HCT116 (cell line): ENCODE data around the gene EFNB2. TPM values are rescaled to one million over a fixed set of nuclear protein-coding genes. Genes with fewer than 3 reads are reported as not detected.

ENCODE experiments used
- ATAC-seq: fragments of 200-7000 bp; cut with Tn5 transposase; 2 replicates; pipeline ENCODE4 v1.9.1; 2020; ENCODE audit warnings: mild to moderate bottlenecking, moderate library complexity
- BruUV-seq: library from RNA; stranded (reverse); fragments of 400-500 nt; replicated peaks from 2 replicates; lab custom pipeline; 2021; lab: Mats Ljungman, UMichigan
- CTCF ChIA-PET: fragments of 300-600 bp; sonication (Branson Sonifier 250); formaldehyde crosslinking; loops from one replicate; lab custom pipeline; 2021; ENCODE audit warnings: antibody characterized with exemption; lab: Charles Lee
- POLR2A ChIA-PET: fragments of 300-600, 350-600 bp; sonication (Branson Sonifier 250); formaldehyde crosslinking; loops from one replicate; lab custom pipeline; 2021; ENCODE audit warnings: antibody characterized with exemption; lab: Charles Lee
- RAD21 ChIA-PET, 2 experiments: fragments of 300-600 bp; sonication (Branson Sonifier 250); formaldehyde crosslinking; loops; one replicate each; lab custom pipeline; 2023; ENCODE audit warnings: low total read pairs in 2 of 2; ENCODE audit not compliant: uncharacterized antibody in 2 of 2, unreplicated experiment in 2 of 2, low non-redundant PET in 1 of 2; lab: Charles Lee
- DNase-seq: peaks from one replicate; pipeline ENCODE4 v3.0.0-alpha.2; 2010; ENCODE audit warnings: low read depth, low spot score
- H2AFZ ChIP-seq: fragments of 200-600 bp; shearing (Covaris generic), sonication (generic); 2 replicates; pipeline ENCODE4 v1.6.1; 2017; ENCODE audit warnings: low read depth, mixed run types, mixed read lengths, antibody characterized with exemption, low read length; ENCODE audit not compliant: poor library complexity, severe bottlenecking
- H3K27ac ChIP-seq: 2 replicates; pipeline ENCODE4 v1.5.1; 2012; ENCODE audit warnings: low read depth, low read length
- H3K27me3 ChIP-seq: fragments of 200-600 bp; sonication (generic); 2 replicates; pipeline ENCODE4 v1.6.1; 2016; ENCODE audit warnings: mixed run types, low read length, mixed read lengths; ENCODE audit not compliant: insufficient read depth
- H3K36me3 ChIP-seq, 2 experiments: fragments of 200-500 bp in 1 of 2; fragments of 200-600 bp in 1 of 2; sonication (Bioruptor generic) in 1 of 2; sonication (generic) in 1 of 2; 2 replicates each; pipeline versions ENCODE4 v1.5.1 to v1.6.1; 2014 to 2016; ENCODE audit warnings: low read length in 2 of 2, inconsistent platforms in 1 of 2, mixed read lengths in 1 of 2, mixed run types in 1 of 2; ENCODE audit not compliant: insufficient read depth in 2 of 2, control insufficient read depth in 1 of 2
- H3K4me1 ChIP-seq, 2 experiments: fragments of 200-600 bp in 1 of 2; sonication (generic) in 1 of 2; 2 replicates each; pipeline versions ENCODE4 v1.5.1 to v1.6.1; 2012 to 2017; ENCODE audit warnings: low read length in 2 of 2, inconsistent platforms in 1 of 2, mild to moderate bottlenecking in 1 of 2, mixed read lengths in 1 of 2, mixed run types in 1 of 2, moderate library complexity in 1 of 2; ENCODE audit not compliant: insufficient read depth in 2 of 2, control insufficient read depth in 1 of 2
- H3K4me2 ChIP-seq: fragments of 200-600 bp; sonication (generic); 2 replicates; pipeline ENCODE4 v1.6.1; 2017; ENCODE audit warnings: mixed run types, low read length, mixed read lengths
- H3K4me3 ChIP-seq, 2 experiments: fragments of 200-600 bp in 1 of 2; sonication (generic) in 1 of 2; replicated peaks in 1 of 2; 2 replicates each; pipeline ENCODE4 v1.5.1; 2011 to 2016; ENCODE audit warnings: low read length in 2 of 2, control low read depth in 1 of 2, low read depth in 1 of 2, mild to moderate bottlenecking in 1 of 2, mixed read lengths in 1 of 2, mixed run types in 1 of 2
- H3K79me2 ChIP-seq: fragments of 200-600 bp; sonication (generic); 2 replicates; pipeline ENCODE4 v1.6.1; 2017; ENCODE audit warnings: mild to moderate bottlenecking, mixed run types, low read length, moderate library complexity, mixed read lengths; ENCODE audit not compliant: insufficient read depth
- H3K9ac ChIP-seq: fragments of 200-600 bp; sonication (generic); 2 replicates; pipeline ENCODE4 v1.6.1; 2016; ENCODE audit warnings: low read length, mixed read lengths
- H3K9me2 ChIP-seq: fragments of 200-600 bp; sonication (generic), shearing (Covaris generic); 2 replicates; pipeline ENCODE4 v1.6.1; 2017; ENCODE audit warnings: mixed run types, mild to moderate bottlenecking, moderate library complexity; ENCODE audit not compliant: insufficient read depth
- H3K9me3 ChIP-seq, 2 experiments: fragments of 200-500 bp in 1 of 2; fragments of 200-600 bp in 1 of 2; sonication (Bioruptor generic) in 1 of 2; sonication (generic) in 1 of 2; 2 replicates each; pipeline ENCODE4 v1.6.1; 2014 to 2017; ENCODE audit warnings: low read length in 2 of 2, mixed read lengths in 2 of 2, inconsistent platforms in 1 of 2, low read depth in 1 of 2, mild to moderate bottlenecking in 1 of 2, mixed run types in 1 of 2, moderate library complexity in 1 of 2; ENCODE audit not compliant: control insufficient read depth in 1 of 2, insufficient read depth in 1 of 2
- H4K20me1 ChIP-seq: fragments of 200-600 bp; sonication (generic), shearing (Covaris generic); 2 replicates; pipeline ENCODE4 v1.6.1; 2017; ENCODE audit warnings: mixed run types, mild to moderate bottlenecking, moderate library complexity; ENCODE audit not compliant: insufficient read depth
- CBX3 ChIP-seq: IDR thresholded peaks from 2 replicates; pipeline ENCODE4 v1.6.1; 2012; ENCODE audit warnings: low read depth
- ELF1 ChIP-seq: IDR thresholded peaks from 2 replicates; pipeline ENCODE4 v1.6.1; 2012; ENCODE audit warnings: low read depth, borderline replicate concordance
- EZH2 ChIP-seq: fragments of 200-600 bp; sonication (generic); IDR thresholded peaks from 2 replicates; pipeline ENCODE4 v1.6.1; 2017; ENCODE audit warnings: antibody characterized with exemption, mixed run types
- EZH2phosphoT487 ChIP-seq: fragments of 200-600 bp; IDR thresholded peaks from 2 replicates; pipeline ENCODE4 v1.6.1; 2018; ENCODE audit warnings: antibody characterized with exemption, borderline replicate concordance
- FOSL1 ChIP-seq: IDR thresholded peaks from 2 replicates; pipeline ENCODE4 v1.6.1; 2012; ENCODE audit warnings: low read depth
- POLR2A ChIP-seq: IDR thresholded peaks from 2 replicates; pipeline ENCODE4 v1.7.0; 2011; ENCODE audit warnings: borderline replicate concordance; ENCODE audit not compliant: insufficient read depth, insufficient read length; ENCODE audit errors: extremely low read depth
- SP1 ChIP-seq: IDR thresholded peaks from 2 replicates; pipeline ENCODE4 v1.6.1; 2012; ENCODE audit warnings: low read depth
- SRF ChIP-seq: IDR thresholded peaks from 2 replicates; pipeline ENCODE4 v1.6.1; 2012; ENCODE audit warnings: low read depth
- YY1 ChIP-seq: IDR thresholded peaks from 2 replicates; pipeline ENCODE4 v1.6.1; 2011; ENCODE audit warnings: low read length, low read depth, moderate library complexity, mild to moderate bottlenecking; ENCODE audit not compliant: insufficient replicate concordance; ENCODE audit errors: extremely low read depth
- ZFX ChIP-seq: fragments of 450-650 bp; IDR thresholded peaks from 2 replicates; pipeline ENCODE4 v1.6.1; 2017
- intact Hi-C: fragments of 100-400 bp; cut with micrococcal nuclease; formaldehyde crosslinking; loops from 2 replicates; pipeline ENCODE4 v1.10.0; 2022
- total RNA-seq: library from RNA; stranded (reverse); gene quantifications from one replicate; pipeline ENCODE4 v1.2.1, GENCODE V29; 2021; ENCODE audit not compliant: unreplicated experiment
- TF ChIP-seq, protein P1 (sequence below), 3 experiments: fragments of 200-600 bp in 1 of 3; sonication (generic) in 1 of 3; IDR thresholded peaks in 2 of 3; conservative IDR thresholded peaks in 1 of 3; 2 replicates each; pipeline ENCODE4 v1.5.1; 2012 to 2017; ENCODE audit warnings: low read depth in 2 of 3, low read length in 2 of 3, antibody characterized with exemption in 1 of 3, borderline replicate concordance in 1 of 3, control low read depth in 1 of 3, mild to moderate bottlenecking in 1 of 3, mixed read lengths in 1 of 3, mixed run types in 1 of 3, moderate library complexity in 1 of 3; ENCODE audit not compliant: insufficient read depth in 1 of 3
- TF ChIP-seq, protein P2 (sequence below): IDR thresholded peaks from 2 replicates; pipeline ENCODE4 v1.6.1; 2011; ENCODE audit warnings: mild to moderate bottlenecking, low read length, moderate library complexity; ENCODE audit not compliant: insufficient replicate concordance; ENCODE audit errors: extremely low read depth
- TF ChIP-seq, protein P3 (sequence below): IDR thresholded peaks from 2 replicates; pipeline ENCODE4 v1.6.1; 2012

The EFNB2 gene
- total RNA-seq, 1 experiment from 2014 or later: 30.9 TPM

DNA sequence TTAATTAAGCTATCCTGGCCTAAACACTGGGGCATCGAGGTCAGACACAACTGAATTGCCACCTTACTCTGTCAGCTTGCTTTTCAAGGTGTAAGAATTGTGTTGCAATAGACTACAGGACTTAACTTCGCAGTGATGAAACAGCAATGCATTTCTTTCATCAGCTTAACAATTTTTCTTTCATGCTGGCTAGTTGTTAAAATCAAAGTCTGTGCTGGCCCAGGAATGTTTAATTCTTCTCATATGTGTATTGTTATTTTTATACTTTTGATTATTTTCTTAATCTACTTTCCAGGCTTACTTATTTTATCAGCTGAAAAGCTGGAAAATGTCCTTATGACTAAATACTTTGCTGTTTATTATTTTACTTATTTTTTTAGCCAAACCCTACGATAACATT is 79.7 kb downstream of the EFNB2 start:
- Histone ChIP-seq H3K4me1 (no peaks in the 10 kb centered on the region), H4K20me1 (no peaks in the 10 kb centered on the region), H2AFZ (no peak overlapping the region), H3K36me3 (no peaks in the 10 kb centered on the region), H3K4me3 (no peak overlapping the region), H3K9me3 (no peaks in the 10 kb centered on the region), H3K27ac (no peak overlapping the region), H3K27me3 (no peaks in the 10 kb centered on the region), H3K9me2 (no peaks in the 10 kb centered on the region), H3K9ac (no peak overlapping the region), H3K4me2 (no peak overlapping the region), H3K79me2 (no peaks in the 10 kb centered on the region)
- ATAC-seq: no peak
- no peak for TF ChIP-seq SRF
- BruUV-seq: no TSS peak
- POLR2A ChIA-PET: interaction anchor here (0.5 kb wide), 1 partner anchor 79 kb away, joined by 4 read pairs; no protein-coding TSS in a partner anchor
- intact Hi-C loops: no loop called here
- DNase-seq: no peak
- CTCF ChIA-PET: no interaction called here
- RAD21 ChIA-PET: no interaction called here

DNA sequence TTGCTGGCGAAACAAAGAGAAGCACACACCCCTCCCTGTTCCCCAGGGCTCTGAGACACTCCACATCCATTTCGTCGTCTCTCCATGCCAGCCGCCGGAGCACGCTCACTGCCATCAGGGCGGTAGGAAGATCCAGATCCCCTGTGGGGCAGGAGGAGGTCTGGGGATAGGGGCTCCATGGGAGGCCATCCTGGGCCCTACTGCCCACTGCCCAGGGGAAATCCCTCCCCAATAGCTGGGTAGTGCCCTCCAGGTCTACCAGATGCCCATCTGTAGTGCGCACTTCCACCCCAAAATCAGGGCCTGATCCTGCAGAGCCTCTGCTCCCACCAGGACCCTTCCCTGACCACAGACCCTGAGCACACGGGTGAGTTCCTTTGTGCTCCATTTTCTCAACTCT is 80.3 kb downstream of the EFNB2 start:
- Histone ChIP-seq H3K79me2 (no peaks in the 10 kb centered on the region), H3K4me3 (no peak overlapping the region), H3K4me1 (no peaks in the 10 kb centered on the region), H3K4me2 (no peak overlapping the region), H3K36me3 (no peaks in the 10 kb centered on the region), H3K9ac (no peak overlapping the region), H4K20me1 (no peaks in the 10 kb centered on the region), H2AFZ (no peak overlapping the region), H3K9me3 (no peaks in the 10 kb centered on the region), H3K27ac (no peak overlapping the region), H3K9me2 (no peaks in the 10 kb centered on the region), H3K27me3 (no peaks in the 10 kb centered on the region)
- DNase-seq (no peak), ATAC-seq (no peak)
- ChIA-PET POLR2A (no interaction called here), RAD21 (no interaction called here), CTCF (no interaction called here)
- TF ChIP-seq FOSL1: no peak
- no peak for TF ChIP-seq EZH2
- TF ChIP-seq, protein P1, sequence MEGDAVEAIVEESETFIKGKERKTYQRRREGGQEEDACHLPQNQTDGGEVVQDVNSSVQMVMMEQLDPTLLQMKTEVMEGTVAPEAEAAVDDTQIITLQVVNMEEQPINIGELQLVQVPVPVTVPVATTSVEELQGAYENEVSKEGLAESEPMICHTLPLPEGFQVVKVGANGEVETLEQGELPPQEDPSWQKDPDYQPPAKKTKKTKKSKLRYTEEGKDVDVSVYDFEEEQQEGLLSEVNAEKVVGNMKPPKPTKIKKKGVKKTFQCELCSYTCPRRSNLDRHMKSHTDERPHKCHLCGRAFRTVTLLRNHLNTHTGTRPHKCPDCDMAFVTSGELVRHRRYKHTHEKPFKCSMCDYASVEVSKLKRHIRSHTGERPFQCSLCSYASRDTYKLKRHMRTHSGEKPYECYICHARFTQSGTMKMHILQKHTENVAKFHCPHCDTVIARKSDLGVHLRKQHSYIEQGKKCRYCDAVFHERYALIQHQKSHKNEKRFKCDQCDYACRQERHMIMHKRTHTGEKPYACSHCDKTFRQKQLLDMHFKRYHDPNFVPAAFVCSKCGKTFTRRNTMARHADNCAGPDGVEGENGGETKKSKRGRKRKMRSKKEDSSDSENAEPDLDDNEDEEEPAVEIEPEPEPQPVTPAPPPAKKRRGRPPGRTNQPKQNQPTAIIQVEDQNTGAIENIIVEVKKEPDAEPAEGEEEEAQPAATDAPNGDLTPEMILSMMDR (IDR thresholded peaks at IDR 0.05 in 2 of 3, conservative IDR thresholded peaks at IDR 0.05 in 1 of 3; ENCODE audit: borderline replicate concordance in 1 of 3, insufficient read depth in 1 of 3, low read depth in 2 of 3, low read length in 2 of 3): no peak
- no peak for TF ChIP-seq ZFX
- no peak for TF ChIP-seq CBX3
- no peak for TF ChIP-seq EZH2phosphoT487
- no peak for TF ChIP-seq POLR2A
- no peak for TF ChIP-seq ELF1
- TF ChIP-seq, protein P2, sequence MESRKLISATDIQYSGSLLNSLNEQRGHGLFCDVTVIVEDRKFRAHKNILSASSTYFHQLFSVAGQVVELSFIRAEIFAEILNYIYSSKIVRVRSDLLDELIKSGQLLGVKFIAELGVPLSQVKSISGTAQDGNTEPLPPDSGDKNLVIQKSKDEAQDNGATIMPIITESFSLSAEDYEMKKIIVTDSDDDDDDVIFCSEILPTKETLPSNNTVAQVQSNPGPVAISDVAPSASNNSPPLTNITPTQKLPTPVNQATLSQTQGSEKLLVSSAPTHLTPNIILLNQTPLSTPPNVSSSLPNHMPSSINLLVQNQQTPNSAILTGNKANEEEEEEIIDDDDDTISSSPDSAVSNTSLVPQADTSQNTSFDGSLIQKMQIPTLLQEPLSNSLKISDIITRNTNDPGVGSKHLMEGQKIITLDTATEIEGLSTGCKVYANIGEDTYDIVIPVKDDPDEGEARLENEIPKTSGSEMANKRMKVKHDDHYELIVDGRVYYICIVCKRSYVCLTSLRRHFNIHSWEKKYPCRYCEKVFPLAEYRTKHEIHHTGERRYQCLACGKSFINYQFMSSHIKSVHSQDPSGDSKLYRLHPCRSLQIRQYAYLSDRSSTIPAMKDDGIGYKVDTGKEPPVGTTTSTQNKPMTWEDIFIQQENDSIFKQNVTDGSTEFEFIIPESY: no peak
- no peak for TF ChIP-seq YY1
- TF ChIP-seq, protein P3, sequence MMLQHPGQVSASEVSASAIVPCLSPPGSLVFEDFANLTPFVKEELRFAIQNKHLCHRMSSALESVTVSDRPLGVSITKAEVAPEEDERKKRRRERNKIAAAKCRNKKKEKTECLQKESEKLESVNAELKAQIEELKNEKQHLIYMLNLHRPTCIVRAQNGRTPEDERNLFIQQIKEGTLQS: no peak
- no peak for TF ChIP-seq SRF
- no peak for TF ChIP-seq SP1
- no TSS peak for BruUV-seq
- intact Hi-C loops: no loop called here
